IMR-90 (cell line): Measurements from ENCODE around the gene LRRC42. TPM values are rescaled to one million over a fixed set of nuclear protein-coding genes. Genes with fewer than 3 reads are reported as not detected.

Source experiments
- ATAC-seq: fragments of 200-7000 bp; cut with Tn5 transposase; 2 replicates; pipeline ENCODE4 v1.9.1; 2020; ENCODE audit warnings: low read depth, mild to moderate bottlenecking, moderate library complexity
- BruUV-seq: library from RNA; stranded (reverse); fragments of 400-500 nt; replicated peaks from 2 replicates; lab custom pipeline; 2021; lab: Mats Ljungman, UMichigan
- CTCF ChIA-PET: fragments of 300-600 bp; formaldehyde crosslinking; extraction: SDS; loops from one replicate; lab custom pipeline; 2021; ENCODE audit warnings: antibody characterized with exemption; lab: Yijun Ruan, JAX
- POLR2A ChIA-PET: fragments of 300-600 bp; sonication (Branson Sonifier 250); formaldehyde crosslinking; loops from one replicate; lab custom pipeline; 2022; ENCODE audit warnings: antibody characterized with exemption; ENCODE audit not compliant: unreplicated experiment; lab: Charles Lee
- DNase-seq: peaks from one replicate; pipeline ENCODE4 v3.0.0; 2013
- H2AFZ ChIP-seq: replicated peaks from 2 replicates; pipeline ENCODE3; 2013; ENCODE audit warnings: low read length, mild to moderate bottlenecking; ENCODE audit not compliant: poor library complexity
- H2AK5ac ChIP-seq: 2 replicates; pipeline ENCODE4 v1.6.1; 2013; ENCODE audit warnings: low read depth, low read length, inconsistent platforms
- H2AK9ac ChIP-seq: replicated peaks from 2 replicates; pipeline ENCODE3; 2013; ENCODE audit warnings: mild to moderate bottlenecking, low read depth, low read length, moderate library complexity; ENCODE audit not compliant: poor library complexity
- H2BK120ac ChIP-seq: 2 replicates; pipeline ENCODE4 v1.6.1; 2013; ENCODE audit warnings: low read depth, low read length, inconsistent platforms
- H2BK15ac ChIP-seq: 3 replicates; pipeline ENCODE4 v1.6.1; 2013; ENCODE audit warnings: low read depth, low read length, inconsistent platforms
- H2BK20ac ChIP-seq: 2 replicates; pipeline ENCODE4 v1.6.1; 2013; ENCODE audit warnings: low read depth, mild to moderate bottlenecking, inconsistent platforms, low read length, moderate library complexity
- H2BK5ac ChIP-seq: 2 replicates; pipeline ENCODE4 v1.6.1; 2013; ENCODE audit warnings: mild to moderate bottlenecking, low read depth, low read length, inconsistent platforms; ENCODE audit not compliant: poor library complexity, severe bottlenecking
- H3K14ac ChIP-seq: replicated peaks from 2 replicates; pipeline ENCODE4 v1.6.1; 2013; ENCODE audit warnings: low read depth, low read length, inconsistent platforms
- H3K18ac ChIP-seq: 2 replicates; pipeline ENCODE4 v1.6.1; 2013; ENCODE audit warnings: low read depth, low read length, control low read depth
- H3K23ac ChIP-seq: 2 replicates; pipeline ENCODE4 v1.6.1; 2013; ENCODE audit warnings: low read depth, low read length, inconsistent platforms
- H3K27ac ChIP-seq: 2 replicates; pipeline ENCODE4 v1.5.1; 2013; ENCODE audit warnings: mild to moderate bottlenecking, control low read depth, low read length; ENCODE audit not compliant: insufficient read depth
- H3K27me3 ChIP-seq: 2 replicates; pipeline ENCODE4 v1.6.1; 2013; ENCODE audit warnings: low read length; ENCODE audit not compliant: control insufficient read depth, insufficient read depth
- H3K36me3 ChIP-seq: 2 replicates; pipeline ENCODE4 v1.6.1; 2013; ENCODE audit warnings: low read length, mixed read lengths; ENCODE audit not compliant: control insufficient read depth, insufficient read depth
- H3K4ac ChIP-seq: 2 replicates; pipeline ENCODE4 v1.6.1; 2013; ENCODE audit warnings: low read depth, low read length, inconsistent platforms
- H3K4me1 ChIP-seq: 2 replicates; pipeline ENCODE4 v1.6.1; 2013; ENCODE audit warnings: low read length, mixed read lengths; ENCODE audit not compliant: control insufficient read depth, insufficient read depth
- H3K4me2 ChIP-seq: 2 replicates; pipeline ENCODE4 v1.6.1; 2013; ENCODE audit warnings: low read depth, mild to moderate bottlenecking, control low read depth, low read length, moderate library complexity
- H3K4me3 ChIP-seq: 2 replicates; pipeline ENCODE4 v1.5.1; 2013; ENCODE audit warnings: low read depth, mild to moderate bottlenecking, control low read depth, low read length, moderate library complexity; ENCODE audit not compliant: insufficient read depth
- H3K56ac ChIP-seq: 2 replicates; pipeline ENCODE4 v1.6.1; 2013; ENCODE audit warnings: low read length, inconsistent platforms; ENCODE audit not compliant: insufficient read depth; ENCODE audit errors: extremely low read depth
- H3K79me1 ChIP-seq, 2 experiments: 2 replicates each; pipeline ENCODE4 v1.6.1; 2013; ENCODE audit warnings: low read length in 2 of 2, inconsistent platforms in 1 of 2, low read depth in 1 of 2
- H3K9ac ChIP-seq: 2 replicates; pipeline ENCODE4 v1.6.1; 2013; ENCODE audit warnings: low read depth, low read length, control low read depth
- H3K9me1 ChIP-seq: 2 replicates; pipeline ENCODE4 v1.6.1; 2013; ENCODE audit warnings: low read length, inconsistent platforms; ENCODE audit not compliant: insufficient read depth
- H3K9me3 ChIP-seq: 2 replicates; pipeline ENCODE4 v1.6.1; 2013; ENCODE audit warnings: low read length; ENCODE audit not compliant: control insufficient read depth, insufficient read depth
- H4K20me1 ChIP-seq: 2 replicates; pipeline ENCODE4 v1.6.1; 2013; ENCODE audit warnings: low read length, inconsistent platforms; ENCODE audit not compliant: insufficient read depth
- H4K5ac ChIP-seq: 2 replicates; pipeline ENCODE4 v1.6.1; 2013; ENCODE audit warnings: mild to moderate bottlenecking, low read depth, low read length, control low read depth
- H4K8ac ChIP-seq, 2 experiments: 2 replicates each; pipeline ENCODE4 v1.6.1; 2013; ENCODE audit warnings: low read depth in 2 of 2, low read length in 2 of 2, control low read depth in 1 of 2, inconsistent platforms in 1 of 2
- H4K91ac ChIP-seq: 2 replicates; pipeline ENCODE4 v1.6.1; 2013; ENCODE audit warnings: low read depth, low read length, inconsistent platforms; ENCODE audit not compliant: insufficient read depth
- RCOR1 ChIP-seq: IDR thresholded peaks from 2 replicates; pipeline ENCODE4 v1.6.1; 2012; ENCODE audit warnings: mild to moderate bottlenecking, low read length, improper control_type of control experiment; ENCODE audit not compliant: insufficient replicate concordance
- WGBS, 2 experiments: methylation state at CpG; one replicate each; pipeline versions ENCODE4 v1.1.5 to v1.1.7; 2013; ENCODE audit warnings: missing lambda C conversion rate in 2 of 2; ENCODE audit not compliant: insufficient read length in 1 of 2; ENCODE audit errors: extremely low coverage in 2 of 2; 5-methylcytosine and 5-hydroxymethylcytosine counted together
- dilution Hi-C: fragments of 300-500 bp; cut with HindIII; formaldehyde crosslinking; loops from one replicate; pipeline ENCODE4 v1.14.3; 2018; ENCODE audit warnings: low sequenced_read_pairs; ENCODE audit not compliant: unreplicated experiment
- in situ Hi-C: fragments of 300-500 bp; cut with MboI; formaldehyde crosslinking; loops from 3 replicates; pipeline ENCODE4 v1.14.3; 2019; ENCODE audit warnings: low sequenced_read_pairs, inconsistent platforms, mixed read lengths
- intact Hi-C: fragments of 100-400 bp; cut with micrococcal nuclease; formaldehyde crosslinking; loops from 2 replicates; pipeline ENCODE4 v1.10.0; 2022
- polyA plus RNA-seq, 3 experiments: library from polyadenylated mRNA; depleted of rRNA; stranded (reverse); fragments of >200 nt; gene quantifications; 2 replicates each; pipeline ENCODE4 v1.2.3, GENCODE V29; 2012; ENCODE audit warnings: low replicate concordance in 1 of 3
- total RNA-seq: library from RNA; depleted of rRNA; stranded (reverse); fragments of >200 nt; gene quantifications from 2 replicates; pipeline ENCODE4 v1.2.3, GENCODE V29; 2012

Gene LRRC42
- total and polyA plus RNA-seq, 2 of the 4 experiments (the other 2 are of a cell fraction) = 39.9 to 47.5 TPM

DNA sequence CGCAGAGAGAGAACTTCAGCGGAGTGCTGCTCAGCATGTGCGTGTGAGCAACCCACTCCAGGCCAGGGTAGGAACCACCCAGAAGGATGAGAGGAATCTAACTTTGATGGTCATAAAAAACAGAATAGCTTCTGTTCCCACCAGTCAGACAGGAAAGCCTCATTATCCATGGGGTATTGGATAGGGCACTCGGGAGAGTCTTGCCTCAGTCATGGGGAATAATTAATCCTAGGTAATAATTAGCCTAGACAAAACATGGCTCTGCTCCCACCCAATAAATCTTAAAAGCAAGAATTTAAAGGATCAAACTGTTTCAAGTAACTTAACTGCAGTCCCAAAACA, 36.6 kb downstream of the LRRC42 start:
- Histone ChIP-seq H2BK15ac (no peak overlapping the region), H3K27me3 (no peaks in the 10 kb centered on the region), H2BK20ac (peak overlapping the region; percentile 64), H3K9ac (peak overlapping the region; percentile 72), H3K9me3 (no peaks in the 10 kb centered on the region), H2BK120ac (peak overlapping the region; percentile 89), H3K14ac (peak overlapping the region; percentile 92), H4K8ac (peak overlapping the region; percentile 91 to 97; a peak in 3 of 4 replicates), H2AFZ (peak overlapping the region; percentile 93), H4K5ac (peak overlapping the region; percentile 76), H2AK9ac (peak overlapping the region; percentile 71), H3K36me3 (no peaks in the 10 kb centered on the region), H4K20me1 (no peaks in the 10 kb centered on the region), H2BK5ac (no peak overlapping the region), H3K4me1 (peaks cover 2% of the 10 kb centered on the region; the same call in 1 of the 2 replicates), H3K9me1 (no peaks in the 10 kb centered on the region), H3K23ac (peak overlapping the region; percentile 79), H3K4me2 (peak overlapping the region; percentile 90), H2AK5ac (no peak overlapping the region), H3K79me1 (no peaks in the 10 kb centered on the region), H3K4me3 (peak overlapping the region; percentile 27; the same call in 1 of the 2 replicates), H3K4ac (peak overlapping the region; percentile 84), H3K56ac (peak overlapping the region; percentile 66), H3K18ac (peak overlapping the region; percentile 78), H3K27ac (peak overlapping the region; percentile 4; the same call in 1 of the 2 replicates), H4K91ac (peak overlapping the region; percentile 86)
- no CpG with 5 or more reads among the region's 4 CpGs for WGBS, 2 experiments
- ATAC-seq = no peak
- ChIA-PET POLR2A (no interaction called here), CTCF (no interaction called here)
- in situ Hi-C loops = no loop called here
- intact Hi-C loops = loop anchor here (1.0 kb wide), 1 partner anchor 10 kb away; no protein-coding TSS in a partner anchor
- no peak for TF ChIP-seq RCOR1
- no peak for DNase-seq
- dilution Hi-C loops = no loop called here
- BruUV-seq = no TSS peak
